HCT116 (cell line): ENCODE measurements around the gene OR52R1. TPM values are rescaled to one million over a fixed set of nuclear protein-coding genes. Genes with fewer than 3 reads are reported as not detected.

Experiments used
- ATAC-seq: fragments of 200-7000 bp; cut with Tn5 transposase; 2 replicates; pipeline ENCODE4 v1.9.1; 2020; ENCODE audit warnings: mild to moderate bottlenecking, moderate library complexity
- BruUV-seq: library from RNA; stranded (reverse); fragments of 400-500 nt; replicated peaks from 2 replicates; lab custom pipeline; 2021; lab: Mats Ljungman, UMichigan
- CTCF ChIA-PET: fragments of 300-600 bp; sonication (Branson Sonifier 250); formaldehyde crosslinking; loops from one replicate; lab custom pipeline; 2021; ENCODE audit warnings: antibody characterized with exemption; lab: Charles Lee
- POLR2A ChIA-PET: fragments of 300-600, 350-600 bp; sonication (Branson Sonifier 250); formaldehyde crosslinking; loops from one replicate; lab custom pipeline; 2021; ENCODE audit warnings: antibody characterized with exemption; lab: Charles Lee
- RAD21 ChIA-PET, 2 experiments: fragments of 300-600 bp; sonication (Branson Sonifier 250); formaldehyde crosslinking; loops; one replicate each; lab custom pipeline; 2023; ENCODE audit warnings: low total read pairs in 2 of 2; ENCODE audit not compliant: uncharacterized antibody in 2 of 2, unreplicated experiment in 2 of 2, low non-redundant PET in 1 of 2; lab: Charles Lee
- DNase-seq: peaks from one replicate; pipeline ENCODE4 v3.0.0-alpha.2; 2010; ENCODE audit warnings: low read depth, low spot score
- H2AFZ ChIP-seq: fragments of 200-600 bp; shearing (Covaris generic), sonication (generic); 2 replicates; pipeline ENCODE4 v1.6.1; 2017; ENCODE audit warnings: low read depth, mixed run types, mixed read lengths, antibody characterized with exemption, low read length; ENCODE audit not compliant: poor library complexity, severe bottlenecking
- H3K27ac ChIP-seq: 2 replicates; pipeline ENCODE4 v1.5.1; 2012; ENCODE audit warnings: low read depth, low read length
- H3K27me3 ChIP-seq: fragments of 200-600 bp; sonication (generic); 2 replicates; pipeline ENCODE4 v1.6.1; 2016; ENCODE audit warnings: mixed run types, low read length, mixed read lengths; ENCODE audit not compliant: insufficient read depth
- H3K36me3 ChIP-seq, 2 experiments: fragments of 200-500 bp in 1 of 2; fragments of 200-600 bp in 1 of 2; sonication (Bioruptor generic) in 1 of 2; sonication (generic) in 1 of 2; 2 replicates each; pipeline versions ENCODE4 v1.5.1 to v1.6.1; 2014 to 2016; ENCODE audit warnings: low read length in 2 of 2, inconsistent platforms in 1 of 2, mixed read lengths in 1 of 2, mixed run types in 1 of 2; ENCODE audit not compliant: insufficient read depth in 2 of 2, control insufficient read depth in 1 of 2
- H3K4me1 ChIP-seq, 2 experiments: fragments of 200-600 bp in 1 of 2; sonication (generic) in 1 of 2; 2 replicates each; pipeline versions ENCODE4 v1.5.1 to v1.6.1; 2012 to 2017; ENCODE audit warnings: low read length in 2 of 2, inconsistent platforms in 1 of 2, mild to moderate bottlenecking in 1 of 2, mixed read lengths in 1 of 2, mixed run types in 1 of 2, moderate library complexity in 1 of 2; ENCODE audit not compliant: insufficient read depth in 2 of 2, control insufficient read depth in 1 of 2
- H3K4me2 ChIP-seq: fragments of 200-600 bp; sonication (generic); 2 replicates; pipeline ENCODE4 v1.6.1; 2017; ENCODE audit warnings: mixed run types, low read length, mixed read lengths
- H3K4me3 ChIP-seq, 2 experiments: fragments of 200-600 bp in 1 of 2; sonication (generic) in 1 of 2; replicated peaks in 1 of 2; 2 replicates each; pipeline ENCODE4 v1.5.1; 2011 to 2016; ENCODE audit warnings: low read length in 2 of 2, control low read depth in 1 of 2, low read depth in 1 of 2, mild to moderate bottlenecking in 1 of 2, mixed read lengths in 1 of 2, mixed run types in 1 of 2
- H3K79me2 ChIP-seq: fragments of 200-600 bp; sonication (generic); 2 replicates; pipeline ENCODE4 v1.6.1; 2017; ENCODE audit warnings: mild to moderate bottlenecking, mixed run types, low read length, moderate library complexity, mixed read lengths; ENCODE audit not compliant: insufficient read depth
- H3K9ac ChIP-seq: fragments of 200-600 bp; sonication (generic); 2 replicates; pipeline ENCODE4 v1.6.1; 2016; ENCODE audit warnings: low read length, mixed read lengths
- H3K9me2 ChIP-seq: fragments of 200-600 bp; sonication (generic), shearing (Covaris generic); 2 replicates; pipeline ENCODE4 v1.6.1; 2017; ENCODE audit warnings: mixed run types, mild to moderate bottlenecking, moderate library complexity; ENCODE audit not compliant: insufficient read depth
- H3K9me3 ChIP-seq, 2 experiments: fragments of 200-500 bp in 1 of 2; fragments of 200-600 bp in 1 of 2; sonication (Bioruptor generic) in 1 of 2; sonication (generic) in 1 of 2; 2 replicates each; pipeline ENCODE4 v1.6.1; 2014 to 2017; ENCODE audit warnings: low read length in 2 of 2, mixed read lengths in 2 of 2, inconsistent platforms in 1 of 2, low read depth in 1 of 2, mild to moderate bottlenecking in 1 of 2, mixed run types in 1 of 2, moderate library complexity in 1 of 2; ENCODE audit not compliant: control insufficient read depth in 1 of 2, insufficient read depth in 1 of 2
- H4K20me1 ChIP-seq: fragments of 200-600 bp; sonication (generic), shearing (Covaris generic); 2 replicates; pipeline ENCODE4 v1.6.1; 2017; ENCODE audit warnings: mixed run types, mild to moderate bottlenecking, moderate library complexity; ENCODE audit not compliant: insufficient read depth
- CEBPB ChIP-seq: IDR thresholded peaks from 2 replicates; pipeline ENCODE4 v1.6.1; 2012; ENCODE audit warnings: low read depth
- ELF1 ChIP-seq: IDR thresholded peaks from 2 replicates; pipeline ENCODE4 v1.6.1; 2012; ENCODE audit warnings: low read depth, borderline replicate concordance
- EZH2 ChIP-seq: fragments of 200-600 bp; sonication (generic); IDR thresholded peaks from 2 replicates; pipeline ENCODE4 v1.6.1; 2017; ENCODE audit warnings: antibody characterized with exemption, mixed run types
- EZH2phosphoT487 ChIP-seq: fragments of 200-600 bp; IDR thresholded peaks from 2 replicates; pipeline ENCODE4 v1.6.1; 2018; ENCODE audit warnings: antibody characterized with exemption, borderline replicate concordance
- FOSL1 ChIP-seq: IDR thresholded peaks from 2 replicates; pipeline ENCODE4 v1.6.1; 2012; ENCODE audit warnings: low read depth
- JUND ChIP-seq: IDR thresholded peaks from 2 replicates; pipeline ENCODE4 v1.6.1; 2012
- POLR2A ChIP-seq: IDR thresholded peaks from 2 replicates; pipeline ENCODE4 v1.7.0; 2011; ENCODE audit warnings: borderline replicate concordance; ENCODE audit not compliant: insufficient read depth, insufficient read length; ENCODE audit errors: extremely low read depth
- POLR2AphosphoS5 ChIP-seq: IDR thresholded peaks from 2 replicates; pipeline ENCODE4 v1.6.1; 2011; ENCODE audit warnings: mild to moderate bottlenecking, low read depth, low read length, moderate library complexity
- RAD21 ChIP-seq: IDR thresholded peaks from 2 replicates; pipeline ENCODE4 v1.6.1; 2012; ENCODE audit warnings: low read depth, mild to moderate bottlenecking
- SIN3A ChIP-seq: IDR thresholded peaks from 2 replicates; pipeline ENCODE4 v1.6.1; 2012; ENCODE audit warnings: low read depth
- SRF ChIP-seq: IDR thresholded peaks from 2 replicates; pipeline ENCODE4 v1.6.1; 2012; ENCODE audit warnings: low read depth
- TCF7L2 ChIP-seq: IDR thresholded peaks from 2 replicates; pipeline ENCODE4 v1.7.0; 2011; ENCODE audit warnings: borderline replicate concordance, inconsistent platforms; ENCODE audit not compliant: insufficient read depth, insufficient read length; ENCODE audit errors: extremely low read depth
- ZFX ChIP-seq: fragments of 450-650 bp; IDR thresholded peaks from 2 replicates; pipeline ENCODE4 v1.6.1; 2017
- ZNF274 ChIP-seq: fragments of 200-500 bp; sonication (Bioruptor generic); IDR thresholded peaks from 2 replicates; pipeline ENCODE4 v1.6.1; 2014; ENCODE audit warnings: mild to moderate bottlenecking, low read depth, low read length, inconsistent platforms
- intact Hi-C: fragments of 100-400 bp; cut with micrococcal nuclease; formaldehyde crosslinking; loops from 2 replicates; pipeline ENCODE4 v1.10.0; 2022
- total RNA-seq: library from RNA; stranded (reverse); gene quantifications from one replicate; pipeline ENCODE4 v1.2.1, GENCODE V29; 2021; ENCODE audit not compliant: unreplicated experiment
- TF ChIP-seq, protein P1 (sequence below): IDR thresholded peaks from 2 replicates; pipeline ENCODE4 v1.6.1; 2012

Gene OR52R1
- total RNA-seq, 1 experiment from 2014 or later = not detected

DNA sequence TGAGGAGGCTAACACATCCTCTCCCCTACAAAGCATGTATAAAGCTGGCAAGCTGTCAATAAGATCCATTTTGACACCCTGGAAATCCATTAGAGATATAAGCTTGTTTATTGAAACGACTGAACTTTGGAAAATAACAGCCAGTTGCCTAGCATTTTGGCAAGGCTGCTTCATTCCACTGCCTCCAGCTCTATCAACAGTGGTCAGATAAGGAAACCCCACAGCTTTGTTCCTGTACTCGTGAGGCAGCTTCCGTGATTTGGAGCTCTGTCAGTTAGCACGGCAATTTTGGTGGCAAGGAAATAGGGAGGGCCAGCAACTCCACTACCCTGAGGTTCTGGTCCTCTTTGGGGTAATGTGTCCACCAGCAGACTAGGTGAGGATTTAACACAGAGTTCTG lies 46.9 kb upstream of the OR52R1 start:
- no peak for TF ChIP-seq ELF1
- no peak for TF ChIP-seq FOSL1
- TF ChIP-seq CEBPB = no peak
- TF ChIP-seq POLR2AphosphoS5 = no peak
- TF ChIP-seq EZH2 = no peak
- TF ChIP-seq, protein P1, sequence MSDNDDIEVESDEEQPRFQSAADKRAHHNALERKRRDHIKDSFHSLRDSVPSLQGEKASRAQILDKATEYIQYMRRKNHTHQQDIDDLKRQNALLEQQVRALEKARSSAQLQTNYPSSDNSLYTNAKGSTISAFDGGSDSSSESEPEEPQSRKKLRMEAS = no peak
- TF ChIP-seq EZH2phosphoT487 = no peak
- no peak for TF ChIP-seq ZFX
- no peak for TF ChIP-seq JUND
- no peak for TF ChIP-seq RAD21
- no peak for TF ChIP-seq POLR2A
- no peak for TF ChIP-seq SIN3A
- no peak for TF ChIP-seq SRF
- TF ChIP-seq TCF7L2 = no peak
- no peak for TF ChIP-seq ZNF274
- Histone ChIP-seq H3K9me2 (no peaks in the 10 kb centered on the region), H3K27me3 (peaks cover 5% of the 10 kb centered on the region), H3K9me3 (no peaks in the 10 kb centered on the region), H3K4me1 (no peaks in the 10 kb centered on the region), H4K20me1 (no peaks in the 10 kb centered on the region), H3K9ac (no peak overlapping the region), H3K4me3 (no peak overlapping the region), H2AFZ (no peak overlapping the region), H3K36me3 (no peaks in the 10 kb centered on the region), H3K27ac (no peak overlapping the region), H3K79me2 (no peaks in the 10 kb centered on the region), H3K4me2 (no peak overlapping the region)
- intact Hi-C loops = no loop called here
- BruUV-seq = no TSS peak
- DNase-seq (no peak), ATAC-seq (no peak)
- POLR2A ChIA-PET = no interaction called here
- CTCF ChIA-PET = no interaction called here
- RAD21 ChIA-PET = no interaction called here
